HepG2 (cell line): ENCODE results near the gene PKP4. TPM values are rescaled to one million over a fixed set of nuclear protein-coding genes. Genes with fewer than 3 reads are reported as not detected.
A peak's percentile ranks its signal among the peaks of the same experiment; 100 is the strongest.

Source experiments
- ASH2L ChIP-seq: fragments of 300-600, 200-600 bp; sonication (generic); IDR thresholded peaks from 2 replicates; pipeline ENCODE4 v1.7.0; 2017; ENCODE audit warnings: low read depth, mild to moderate bottlenecking, moderate library complexity, mixed read lengths, low read length; ENCODE audit not compliant: insufficient read length
- FOXK1 ChIP-seq: sonication (generic); formaldehyde crosslinking; IDR thresholded peaks from 2 replicates; pipeline ENCODE4 v1.4.0; 2020; ENCODE audit warnings: low read depth, missing genetic modification reagents, borderline replicate concordance
- GPBP1L1 ChIP-seq: sonication (generic); formaldehyde crosslinking; IDR thresholded peaks from 2 replicates; pipeline ENCODE4 v1.5.0; 2020; ENCODE audit warnings: mild to moderate bottlenecking, missing genetic modification reagents
- IRX3 ChIP-seq: sonication (generic); formaldehyde crosslinking; IDR thresholded peaks from 2 replicates; pipeline ENCODE4 v1.8.1; 2023; ENCODE audit warnings: mild to moderate bottlenecking, low read depth, missing genetic modification reagents, borderline replicate concordance
- KDM5A ChIP-seq: fragments of 200-600 bp; sonication (generic); IDR thresholded peaks from 2 replicates; pipeline ENCODE4 v1.7.0; 2018; ENCODE audit warnings: antibody characterized with exemption, mild to moderate bottlenecking, low read length, borderline replicate concordance
- NFE2L1 ChIP-seq: sonication (generic); formaldehyde crosslinking; IDR thresholded peaks from 2 replicates; pipeline ENCODE4 v1.4.0; 2020; ENCODE audit warnings: missing genetic modification reagents, mild to moderate bottlenecking, borderline replicate concordance
- NONO ChIP-seq, 2 experiments: fragments of 450-650 bp in 1 of 2; sonication (generic) in 1 of 2; formaldehyde crosslinking in 1 of 2; IDR thresholded peaks in 1 of 2; conservative IDR thresholded peaks in 1 of 2; 2 replicates each; pipeline versions ENCODE4 v1.6.1 to v1.8.0; 2017 to 2022; ENCODE audit warnings: mild to moderate bottlenecking in 1 of 2, missing genetic modification reagents in 1 of 2, moderate library complexity in 1 of 2
- NR3C1 ChIP-seq: sonication (generic); formaldehyde crosslinking; IDR thresholded peaks from 2 replicates; pipeline ENCODE4 v1.4.0; 2020; ENCODE audit warnings: missing genetic modification reagents
- PBX2 ChIP-seq: IDR thresholded peaks from 2 replicates; pipeline ENCODE4 v1.6.1; 2016; ENCODE audit warnings: control low read depth
- RFX5 ChIP-seq: IDR thresholded peaks from 2 replicates; pipeline ENCODE4 v1.6.1; 2011; ENCODE audit warnings: low read depth, low read length, improper control_type of control experiment
- SRY ChIP-seq: sonication (generic); formaldehyde crosslinking; IDR thresholded peaks from 2 replicates; pipeline ENCODE4 v1.8.0; 2022; ENCODE audit warnings: mild to moderate bottlenecking, missing genetic modification reagents
- UBTF ChIP-seq: sonication (generic); formaldehyde crosslinking; IDR thresholded peaks from 2 replicates; pipeline ENCODE4 v1.4.0; 2020; ENCODE audit warnings: mild to moderate bottlenecking, missing genetic modification reagents
- ZBTB14 ChIP-seq: sonication (generic); formaldehyde crosslinking; IDR thresholded peaks from 2 replicates; pipeline ENCODE4 v1.4.0; 2020; ENCODE audit warnings: missing genetic modification reagents
- ZBTB7A ChIP-seq: sonication (generic); formaldehyde crosslinking; IDR thresholded peaks from 2 replicates; pipeline ENCODE4 v1.8.0; 2022; ENCODE audit warnings: mild to moderate bottlenecking, missing genetic modification reagents
- ZNF121 ChIP-seq: sonication (generic); formaldehyde crosslinking; IDR thresholded peaks from 2 replicates; pipeline ENCODE4 v1.5.0; 2020; ENCODE audit warnings: mild to moderate bottlenecking, missing genetic modification reagents
- ZNF143 ChIP-seq: sonication (generic); formaldehyde crosslinking; IDR thresholded peaks from 2 replicates; pipeline ENCODE4 v1.4.0; 2020; ENCODE audit warnings: missing genetic modification reagents
- ZNF333 ChIP-seq: sonication (generic); formaldehyde crosslinking; IDR thresholded peaks from 2 replicates; pipeline ENCODE4 v1.4.0; 2020; ENCODE audit warnings: mild to moderate bottlenecking, missing genetic modification reagents, borderline replicate concordance
- ZNF614 ChIP-seq: IDR thresholded peaks from 2 replicates; pipeline ENCODE4 v1.6.1; 2018; ENCODE audit warnings: missing biosample characterization, missing genetic modification reagents, inconsistent platforms, borderline replicate concordance
- ZSCAN5A ChIP-seq: sonication (generic); formaldehyde crosslinking; IDR thresholded peaks from 2 replicates; pipeline ENCODE4 v1.8.0; 2022; ENCODE audit warnings: mild to moderate bottlenecking, missing genetic modification reagents, borderline replicate concordance
- polyA plus RNA-seq, 8 experiments: library from polyadenylated mRNA; depleted of rRNA in 3 of 8; stranded (reverse) in 7 of 8; unstranded in 1 of 8; fragments of >200 nt; fragmentation: Illumina TruSeq in 4 of 8; extraction: Trizol in 4 of 8; gene quantifications; 2 replicates each; pipeline versions ENCODE4 v1.2.1 to v1.2.3, GENCODE V29; 2011 to 2016; ENCODE audit warnings: low read depth in 4 of 8, missing spikeins in 1 of 8, mixed read lengths in 1 of 8; ENCODE audit not compliant: insufficient read depth in 1 of 8
- total RNA-seq, 5 experiments: library from RNA; depleted of rRNA; stranded (reverse); fragments of >200 nt; fragmentation: Illumina TruSeq; extraction: Trizol; gene quantifications; 2 replicates each; pipeline ENCODE4 v1.2.3, GENCODE V29; 2016; ENCODE audit warnings: low read depth in 1 of 5

Gene PKP4
- total and polyA plus RNA-seq, 2 of the 13 experiments (the other 11 are each of a cell fraction or from before 2014, with no cell fraction given): 80.9 to 90.5 TPM

- TF ChIP-seq UBTF (CRISPR knock-in tag) (peak; percentile 45; the same call in 1 of the 2 replicates), NONO (IDR thresholded peaks at IDR 0.05) (no peak), NONO (CRISPR knock-in tag; conservative IDR thresholded peaks at IDR 0.05) (no peak), ZBTB7A (no peak), FOXK1 (CRISPR knock-in tag) (peak; percentile 93), ZNF143 (CRISPR knock-in tag) (no peak), ZNF121 (no peak; the same call in 1 of the 2 replicates), NR3C1 (CRISPR knock-in tag) (no peak), ZNF333 (CRISPR knock-in tag) (no peak), ZSCAN5A (no peak), ZBTB14 (CRISPR knock-in tag) (no peak), RFX5 (no peak), ASH2L (no peak), GPBP1L1 (no peak), IRX3 (CRISPR knock-in tag) (no peak), PBX2 (CRISPR knock-in tag) (no peak), NFE2L1 (CRISPR knock-in tag) (no peak), SRY (CRISPR knock-in tag) (no peak), KDM5A (no peak), ZNF614 (CRISPR knock-in tag) (peak; percentile 55; the same call in 1 of the 2 replicates)
These were observed 267.4 kb downstream of the PKP4 start (continued) for GRCh38 chr2:158723921-158724802.
